ENCODE results near the gene MDP1. TPM values are rescaled to one million over a fixed set of nuclear protein-coding genes. Genes with fewer than 3 reads are reported as not detected.

Gene MDP1
- polyA plus RNA-seq, 1 of the 3 experiments (the other 2 are of a cell fraction) = 36.7 TPM

DNA sequence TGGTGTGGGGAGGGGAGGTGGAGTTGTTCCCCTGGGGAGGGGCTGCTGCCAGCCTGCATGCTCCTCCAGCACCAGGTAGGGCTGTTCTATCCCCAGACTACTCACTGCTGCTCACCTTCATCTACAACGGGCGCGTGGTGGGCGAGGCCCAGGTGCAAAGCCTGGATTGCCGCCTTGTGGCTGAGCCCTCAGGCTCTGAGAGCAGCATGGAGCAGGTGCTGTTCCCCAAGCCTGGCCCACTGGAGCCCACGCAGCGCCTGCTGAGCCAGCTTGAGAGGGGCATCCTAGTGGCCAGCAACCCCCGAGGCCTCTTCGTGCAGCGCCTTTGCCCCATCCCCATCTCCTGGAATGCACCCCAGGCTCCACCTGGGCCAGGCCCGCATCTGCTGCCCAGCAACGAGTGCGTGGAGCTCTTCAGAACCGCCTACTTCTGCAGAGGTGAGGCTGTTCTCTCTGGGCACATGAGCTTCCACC, 51.3 kb downstream of the MDP1 start:
- POLR2A ChIA-PET = interaction anchor here (0.9 kb wide), 1 partner anchor 16 kb away, joined by 4 read pairs; no protein-coding TSS in a partner anchor
- Histone ChIP-seq H2AFZ (ENCODE audit: low read depth) (no peak overlapping the region), H3K9me3 (no peaks in the 10 kb centered on the region), H3K36me3 (replicated peaks in 1 of 2; ENCODE audit: control insufficient read depth in 1 of 2, insufficient read depth in 2 of 2, low read length in 1 of 2) (peaks cover 16 to 48% of the 10 kb centered on the region in 2 experiments), H3K27me3 (ENCODE audit: insufficient read depth) (no peaks in the 10 kb centered on the region), H3K4me1 (ENCODE audit: control insufficient read depth in 1 of 2, insufficient read depth in 2 of 2, low read depth in 1 of 2, low read length in 1 of 2) (peaks cover 4 to 22% of the 10 kb centered on the region in 2 experiments; a peak in 1 of 4 replicates), H3K27ac (ENCODE audit: low read depth in 2 of 2, low read length in 1 of 2) (no peak overlapping the region), H3K79me2 (ENCODE audit: insufficient read depth) (peaks cover 23% of the 10 kb centered on the region), H3K9ac (no peak overlapping the region), H4K20me1 (ENCODE audit: insufficient read depth) (peaks cover 4% of the 10 kb centered on the region; the same call in 1 of the 2 replicates), H3K9me2 (no peaks in the 10 kb centered on the region), H3K4me2 (no peak overlapping the region), H3F3A (replicated peaks; ENCODE audit: insufficient read depth) (peaks cover 15% of the 10 kb centered on the region), H3K4me3 (ENCODE audit: low read depth in 2 of 2, low read length in 1 of 2) (no peak overlapping the region)
- TF ChIP-seq RXRA (IDR thresholded peaks at IDR 0.05; ENCODE audit: borderline replicate concordance, low read depth) = no peak
- TF ChIP-seq POLR2AphosphoS5 (IDR thresholded peaks at IDR 0.05; ENCODE audit: low read depth, low read length) = no peak
- TF ChIP-seq FOXM1 (IDR thresholded peaks at IDR 0.05; ENCODE audit: low read depth) = no peak
- TF ChIP-seq, protein P1, sequence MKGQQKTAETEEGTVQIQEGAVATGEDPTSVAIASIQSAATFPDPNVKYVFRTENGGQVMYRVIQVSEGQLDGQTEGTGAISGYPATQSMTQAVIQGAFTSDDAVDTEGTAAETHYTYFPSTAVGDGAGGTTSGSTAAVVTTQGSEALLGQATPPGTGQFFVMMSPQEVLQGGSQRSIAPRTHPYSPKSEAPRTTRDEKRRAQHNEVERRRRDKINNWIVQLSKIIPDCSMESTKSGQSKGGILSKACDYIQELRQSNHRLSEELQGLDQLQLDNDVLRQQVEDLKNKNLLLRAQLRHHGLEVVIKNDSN (IDR thresholded peaks at IDR 0.05; ENCODE audit: borderline replicate concordance, low read depth) = no peak
- no peak for TF ChIP-seq TEAD4 (IDR thresholded peaks at IDR 0.05; ENCODE audit: borderline replicate concordance, insufficient read depth)
- no peak for TF ChIP-seq YY1 (IDR thresholded peaks at IDR 0.05; ENCODE audit: low read depth)
- TF ChIP-seq, protein P2, sequence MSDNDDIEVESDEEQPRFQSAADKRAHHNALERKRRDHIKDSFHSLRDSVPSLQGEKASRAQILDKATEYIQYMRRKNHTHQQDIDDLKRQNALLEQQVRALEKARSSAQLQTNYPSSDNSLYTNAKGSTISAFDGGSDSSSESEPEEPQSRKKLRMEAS (IDR thresholded peaks at IDR 0.05; ENCODE audit: low read depth) = no peak
- TF ChIP-seq NRF1 (IDR thresholded peaks at IDR 0.05; ENCODE audit: low read depth, low read length) = no peak
- TF ChIP-seq RAD21 (IDR thresholded peaks at IDR 0.05; ENCODE audit: low read length) = no peak
- no peak for TF ChIP-seq SMC3 (IDR thresholded peaks at IDR 0.05; ENCODE audit: low read depth, low read length)
- TF ChIP-seq, protein P3, sequence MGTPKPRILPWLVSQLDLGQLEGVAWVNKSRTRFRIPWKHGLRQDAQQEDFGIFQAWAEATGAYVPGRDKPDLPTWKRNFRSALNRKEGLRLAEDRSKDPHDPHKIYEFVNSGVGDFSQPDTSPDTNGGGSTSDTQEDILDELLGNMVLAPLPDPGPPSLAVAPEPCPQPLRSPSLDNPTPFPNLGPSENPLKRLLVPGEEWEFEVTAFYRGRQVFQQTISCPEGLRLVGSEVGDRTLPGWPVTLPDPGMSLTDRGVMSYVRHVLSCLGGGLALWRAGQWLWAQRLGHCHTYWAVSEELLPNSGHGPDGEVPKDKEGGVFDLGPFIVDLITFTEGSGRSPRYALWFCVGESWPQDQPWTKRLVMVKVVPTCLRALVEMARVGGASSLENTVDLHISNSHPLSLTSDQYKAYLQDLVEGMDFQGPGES (IDR thresholded peaks at IDR 0.05; ENCODE audit: low read depth, low read length) = no peak
- no peak for TF ChIP-seq RFX5 (IDR thresholded peaks at IDR 0.05; ENCODE audit: low read length)
- TF ChIP-seq, protein P4, sequence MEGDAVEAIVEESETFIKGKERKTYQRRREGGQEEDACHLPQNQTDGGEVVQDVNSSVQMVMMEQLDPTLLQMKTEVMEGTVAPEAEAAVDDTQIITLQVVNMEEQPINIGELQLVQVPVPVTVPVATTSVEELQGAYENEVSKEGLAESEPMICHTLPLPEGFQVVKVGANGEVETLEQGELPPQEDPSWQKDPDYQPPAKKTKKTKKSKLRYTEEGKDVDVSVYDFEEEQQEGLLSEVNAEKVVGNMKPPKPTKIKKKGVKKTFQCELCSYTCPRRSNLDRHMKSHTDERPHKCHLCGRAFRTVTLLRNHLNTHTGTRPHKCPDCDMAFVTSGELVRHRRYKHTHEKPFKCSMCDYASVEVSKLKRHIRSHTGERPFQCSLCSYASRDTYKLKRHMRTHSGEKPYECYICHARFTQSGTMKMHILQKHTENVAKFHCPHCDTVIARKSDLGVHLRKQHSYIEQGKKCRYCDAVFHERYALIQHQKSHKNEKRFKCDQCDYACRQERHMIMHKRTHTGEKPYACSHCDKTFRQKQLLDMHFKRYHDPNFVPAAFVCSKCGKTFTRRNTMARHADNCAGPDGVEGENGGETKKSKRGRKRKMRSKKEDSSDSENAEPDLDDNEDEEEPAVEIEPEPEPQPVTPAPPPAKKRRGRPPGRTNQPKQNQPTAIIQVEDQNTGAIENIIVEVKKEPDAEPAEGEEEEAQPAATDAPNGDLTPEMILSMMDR (IDR thresholded peaks at IDR 0.05) = no peak
- TF ChIP-seq, protein P5, sequence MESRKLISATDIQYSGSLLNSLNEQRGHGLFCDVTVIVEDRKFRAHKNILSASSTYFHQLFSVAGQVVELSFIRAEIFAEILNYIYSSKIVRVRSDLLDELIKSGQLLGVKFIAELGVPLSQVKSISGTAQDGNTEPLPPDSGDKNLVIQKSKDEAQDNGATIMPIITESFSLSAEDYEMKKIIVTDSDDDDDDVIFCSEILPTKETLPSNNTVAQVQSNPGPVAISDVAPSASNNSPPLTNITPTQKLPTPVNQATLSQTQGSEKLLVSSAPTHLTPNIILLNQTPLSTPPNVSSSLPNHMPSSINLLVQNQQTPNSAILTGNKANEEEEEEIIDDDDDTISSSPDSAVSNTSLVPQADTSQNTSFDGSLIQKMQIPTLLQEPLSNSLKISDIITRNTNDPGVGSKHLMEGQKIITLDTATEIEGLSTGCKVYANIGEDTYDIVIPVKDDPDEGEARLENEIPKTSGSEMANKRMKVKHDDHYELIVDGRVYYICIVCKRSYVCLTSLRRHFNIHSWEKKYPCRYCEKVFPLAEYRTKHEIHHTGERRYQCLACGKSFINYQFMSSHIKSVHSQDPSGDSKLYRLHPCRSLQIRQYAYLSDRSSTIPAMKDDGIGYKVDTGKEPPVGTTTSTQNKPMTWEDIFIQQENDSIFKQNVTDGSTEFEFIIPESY (IDR thresholded peaks at IDR 0.05; ENCODE audit: borderline replicate concordance, low read depth) = no peak
- no peak for TF ChIP-seq TCF12 (IDR thresholded peaks at IDR 0.05)
- TF ChIP-seq, protein P6, sequence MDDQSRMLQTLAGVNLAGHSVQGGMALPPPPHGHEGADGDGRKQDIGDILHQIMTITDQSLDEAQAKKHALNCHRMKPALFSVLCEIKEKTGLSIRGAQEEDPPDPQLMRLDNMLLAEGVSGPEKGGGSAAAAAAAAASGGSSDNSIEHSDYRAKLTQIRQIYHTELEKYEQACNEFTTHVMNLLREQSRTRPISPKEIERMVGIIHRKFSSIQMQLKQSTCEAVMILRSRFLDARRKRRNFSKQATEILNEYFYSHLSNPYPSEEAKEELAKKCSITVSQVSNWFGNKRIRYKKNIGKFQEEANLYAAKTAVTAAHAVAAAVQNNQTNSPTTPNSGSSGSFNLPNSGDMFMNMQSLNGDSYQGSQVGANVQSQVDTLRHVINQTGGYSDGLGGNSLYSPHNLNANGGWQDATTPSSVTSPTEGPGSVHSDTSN (IDR thresholded peaks at IDR 0.05) = no peak
- CTCF ChIA-PET = interaction anchor here (0.9 kb wide), 1 partner anchor 14 kb away, joined by 3 read pairs; no protein-coding TSS in a partner anchor
- DNase-seq = no peak
- 92% methylated on average over 9 of the region's 14 CpGs for WGBS (ENCODE audit: low lambda C conversion rate)

Small RNA genes lying within 50 kb of the gene (small RNA-seq; reads per million reads assigned to genes)
- gene AL136295.4 (0 to 0.59 (median 0) reads per million in 7 experiments), gene CHMP4A (0 to 0.59 (median 0) reads per million in 7 experiments), gene IPO4 (0 to 1.1 (median 0) reads per million in 7 experiments), gene IRF9 (0 to 1.1 (median 0.29) reads per million in 7 experiments), gene MDP1 (0 to 1.1 (median 0) reads per million in 7 experiments)

Other genes starting within 250 kb of the MDP1 start
- 12.1 and 14.6 TPM in 2 replicates for gene DHRS4L2, start 227.1 kb downstream of the MDP1 start, polyA plus RNA-seq (2012; rRNA removed)
- gene CARMIL3, start 164.1 kb downstream of the MDP1 start, polyA plus RNA-seq (2012; rRNA removed) = 0.32 and 0.43 TPM in 2 replicates
- not detected in 2 replicates for gene CPNE6, start 144.5 kb downstream of the MDP1 start, polyA plus RNA-seq (2012; rRNA removed)
- gene PCK2, start 121.8 kb downstream of the MDP1 start, polyA plus RNA-seq (2012; rRNA removed) = 16.2 and 16.6 TPM in 2 replicates
- 34.6 and 36.7 TPM in 2 replicates for gene DCAF11, start 101.3 kb downstream of the MDP1 start, polyA plus RNA-seq (2012; rRNA removed)
- gene NRL, start 101.1 kb downstream of the MDP1 start, polyA plus RNA-seq (2012; rRNA removed) = 0.76 and 0.88 TPM in 2 replicates
- gene FITM1, start 85.4 kb downstream of the MDP1 start, polyA plus RNA-seq (2012; rRNA removed) = 0.12 TPM in 1 of 2 replicates, not detected in the other
- gene PSME1, start 79.9 kb downstream of the MDP1 start, polyA plus RNA-seq (2012; rRNA removed) = 154 and 287 TPM in 2 replicates
- 14.5 and 19.3 TPM in 2 replicates for gene EMC9, start 74.5 kb downstream of the MDP1 start, polyA plus RNA-seq (2012; rRNA removed)
- gene PSME2, start 69.5 kb downstream of the MDP1 start, polyA plus RNA-seq (2012; rRNA removed) = 129 and 147 TPM in 2 replicates
- gene RNF31, start 68.6 kb downstream of the MDP1 start, polyA plus RNA-seq (2012; rRNA removed) = 19.2 and 20.4 TPM in 2 replicates
- 37.6 and 43.6 TPM in 2 replicates for gene IRF9, start 54.8 kb downstream of the MDP1 start, polyA plus RNA-seq (2012; rRNA removed)
- 13.1 and 23.2 TPM in 2 replicates for gene REC8, start 44.0 kb downstream of the MDP1 start, polyA plus RNA-seq (2012; rRNA removed)
- 39.7 and 61.3 TPM in 2 replicates for gene IPO4, start 27.2 kb downstream of the MDP1 start, polyA plus RNA-seq (2012; rRNA removed)
- 48.7 and 54.8 TPM in 2 replicates for gene TM9SF1, start 20.6 kb downstream of the MDP1 start, polyA plus RNA-seq (2012; rRNA removed)
- 0.05 TPM in 1 of 2 replicates, not detected in the other for gene TSSK4, start 10.4 kb downstream of the MDP1 start, polyA plus RNA-seq (2012; rRNA removed)
- 92.4 and 96.1 TPM in 2 replicates for gene CHMP4A, start 2.6 kb downstream of the MDP1 start, polyA plus RNA-seq (2012; rRNA removed)
- 465 and 534 TPM in 2 replicates for gene NEDD8, start 16.3 kb upstream of the MDP1 start, polyA plus RNA-seq (2012; rRNA removed)
- gene GMPR2, start 16.9 kb upstream of the MDP1 start, polyA plus RNA-seq (2012; rRNA removed) = 97.0 and 149 TPM in 2 replicates
- 38.3 and 42.2 TPM in 2 replicates for gene TINF2, start 26.6 kb upstream of the MDP1 start, polyA plus RNA-seq (2012; rRNA removed)
- 2.7 and 3.0 TPM in 2 replicates for gene TGM1, start 47.1 kb upstream of the MDP1 start, polyA plus RNA-seq (2012; rRNA removed)
- 54.9 and 59.4 TPM in 2 replicates for gene RABGGTA, start 55.5 kb upstream of the MDP1 start, polyA plus RNA-seq (2012; rRNA removed)
- 65.4 and 71.7 TPM in 2 replicates for gene DHRS1, start 83.7 kb upstream of the MDP1 start, polyA plus RNA-seq (2012; rRNA removed)
- 11.9 and 17.2 TPM in 2 replicates for gene NOP9, start 83.8 kb upstream of the MDP1 start, polyA plus RNA-seq (2012; rRNA removed)
- gene CIDEB, start 91.9 kb upstream of the MDP1 start, polyA plus RNA-seq (2012; rRNA removed) = 0.03 and 0.05 TPM in 2 replicates
- gene LTB4R2, start 94.1 kb upstream of the MDP1 start, polyA plus RNA-seq (2012; rRNA removed) = 8.2 and 12.2 TPM in 2 replicates
- gene LTB4R, start 95.4 kb upstream of the MDP1 start, polyA plus RNA-seq (2012; rRNA removed) = 11.9 and 14.0 TPM in 2 replicates
- gene ADCY4, start 119.0 kb upstream of the MDP1 start, polyA plus RNA-seq (2012; rRNA removed) = 0.03 and 0.08 TPM in 2 replicates
- not detected in 2 replicates for gene RIPK3, start 123.9 kb upstream of the MDP1 start, polyA plus RNA-seq (2012; rRNA removed)
- 24.9 and 25.3 TPM in 2 replicates for gene NFATC4, start 152.1 kb upstream of the MDP1 start, polyA plus RNA-seq (2012; rRNA removed)
- 4.7 and 4.8 TPM in 2 replicates for gene NYNRIN, start 182.9 kb upstream of the MDP1 start, polyA plus RNA-seq (2012; rRNA removed)
- 1.8 TPM in 2 replicates for gene CBLN3, start 213.6 kb upstream of the MDP1 start, polyA plus RNA-seq (2012; rRNA removed)
- 18.3 and 21.8 TPM in 2 replicates for gene KHNYN, start 213.9 kb upstream of the MDP1 start, polyA plus RNA-seq (2012; rRNA removed)
- gene SDR39U1, start 226.7 kb upstream of the MDP1 start, polyA plus RNA-seq (2012; rRNA removed) = 81.8 and 88.4 TPM in 2 replicates

All from SK-N-SH (cell line).